Mesendoderm (in vitro differentiated cells): ENCODE results near the gene EDN3.
"Not testable (repeated sequence)": the region's sequence is repeated elsewhere in the genome, so short reads cannot be mapped to it uniquely, and the experiment has no call there.

Source experiments
- DNase-seq: peaks from one replicate; pipeline ENCODE4 v3.0.0; 2013
- H2AK5ac ChIP-seq: 2 replicates; pipeline ENCODE4 v1.6.1; 2013; ENCODE audit warnings: low read length, inconsistent platforms
- H2BK120ac ChIP-seq: 2 replicates; pipeline ENCODE4 v1.6.1; 2013; ENCODE audit warnings: low read depth, mild to moderate bottlenecking, low read length, moderate library complexity, mixed read lengths
- H2BK15ac ChIP-seq: replicated peaks from 2 replicates; pipeline ENCODE4 v1.6.1; 2013; ENCODE audit warnings: low read depth, mild to moderate bottlenecking, moderate library complexity
- H2BK5ac ChIP-seq: 2 replicates; pipeline ENCODE4 v1.6.1; 2013; ENCODE audit warnings: low read length, inconsistent platforms
- H3K18ac ChIP-seq: 2 replicates; pipeline ENCODE4 v1.6.1; 2013; ENCODE audit warnings: mild to moderate bottlenecking, low read length, mixed read lengths
- H3K23ac ChIP-seq: one replicate; pipeline ENCODE4 v1.6.1; 2013; ENCODE audit warnings: low read length
- H3K27ac ChIP-seq: 2 replicates; pipeline ENCODE4 v1.5.1; 2013; ENCODE audit warnings: low read depth, mild to moderate bottlenecking, inconsistent platforms, low read length, moderate library complexity
- H3K27me3 ChIP-seq: 2 replicates; pipeline ENCODE4 v1.6.1; 2013; ENCODE audit warnings: low read length, control low read depth, mild to moderate bottlenecking, inconsistent platforms; ENCODE audit not compliant: insufficient read depth, poor library complexity
- H3K36me3 ChIP-seq: 2 replicates; pipeline ENCODE4 v1.6.1; 2013; ENCODE audit warnings: low read length, inconsistent platforms; ENCODE audit not compliant: control insufficient read depth, insufficient read depth
- H3K4ac ChIP-seq: one replicate; pipeline ENCODE4 v1.6.1; 2013; ENCODE audit warnings: low read depth, mild to moderate bottlenecking, low read length, moderate library complexity
- H3K4me1 ChIP-seq: 2 replicates; pipeline ENCODE4 v1.6.1; 2013; ENCODE audit warnings: low read depth, low read length, inconsistent platforms; ENCODE audit not compliant: control insufficient read depth
- H3K4me2 ChIP-seq: 2 replicates; pipeline ENCODE4 v1.6.1; 2013; ENCODE audit warnings: low read length
- H3K4me3 ChIP-seq: 2 replicates; pipeline ENCODE4 v1.5.1; 2013; ENCODE audit warnings: mild to moderate bottlenecking, low read length
- H3K56ac ChIP-seq: one replicate; pipeline ENCODE4 v1.6.1; 2013; ENCODE audit warnings: low read length
- H3K79me1 ChIP-seq: 2 replicates; pipeline ENCODE4 v1.6.1; 2013; ENCODE audit warnings: low read length, inconsistent platforms
- H3K79me2 ChIP-seq: 2 replicates; pipeline ENCODE4 v1.6.1; 2013; ENCODE audit warnings: mild to moderate bottlenecking, low read length; ENCODE audit not compliant: control insufficient read depth, insufficient read depth
- H3K9ac ChIP-seq: 2 replicates; pipeline ENCODE4 v1.6.1; 2013; ENCODE audit warnings: low read length, inconsistent platforms
- H4K5ac ChIP-seq: one replicate; pipeline ENCODE4 v1.6.1; 2013; ENCODE audit warnings: low read length
- H4K8ac ChIP-seq: one replicate; pipeline ENCODE4 v1.6.1; 2013; ENCODE audit warnings: low read depth, mild to moderate bottlenecking, control low read depth, low read length, moderate library complexity
- WGBS: extraction: QIAGEN DNeasy Blood & Tissue Kit; methylation state at CpG from one replicate; pipeline ENCODE4 v1.1.7; 2013; ENCODE audit warnings: low lambda C conversion rate, missing lambda C conversion rate; ENCODE audit not compliant: insufficient coverage; ENCODE audit errors: extremely low coverage; 5-methylcytosine and 5-hydroxymethylcytosine counted together

EDN3 gene

DNA sequence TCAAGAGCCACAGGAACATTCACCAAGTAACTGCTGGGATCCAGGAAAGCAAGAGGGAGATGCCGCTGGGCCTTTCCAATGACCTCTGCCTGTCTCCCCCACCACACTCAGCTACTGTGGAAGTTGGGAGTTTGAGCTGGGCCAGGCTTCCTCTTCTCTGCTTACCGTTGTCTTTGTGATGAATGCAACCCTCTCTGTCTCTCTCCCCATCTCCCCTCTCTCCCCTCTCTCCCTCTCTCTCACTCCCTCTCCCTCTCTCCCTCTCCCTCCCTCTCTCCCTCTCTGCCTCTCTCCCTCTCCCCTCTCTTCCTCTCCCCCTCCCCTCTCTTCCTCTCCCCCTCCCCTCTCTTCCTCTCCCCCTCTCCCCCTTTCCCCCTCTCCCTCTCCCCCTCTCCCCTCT, 54.8 kb downstream of the EDN3 start:
- no peak overlapping the region for H3K9ac ChIP-seq
- no peak overlapping the region for H3K18ac ChIP-seq
- H2AK5ac ChIP-seq = no peak overlapping the region
- no peaks in the 10 kb centered on the region for H3K79me1 ChIP-seq
- no peak overlapping the region for H2BK15ac ChIP-seq
- H3K4me2 ChIP-seq = no peak overlapping the region
- no peak overlapping the region for H3K27ac ChIP-seq
- H3K79me2 ChIP-seq = no peaks in the 10 kb centered on the region
- H3K4me1 ChIP-seq = no peaks in the 10 kb centered on the region
- H3K56ac ChIP-seq = no peak overlapping the region
- H4K8ac ChIP-seq = no peak overlapping the region
- H2BK120ac ChIP-seq = no peak overlapping the region
- no peak for DNase-seq
- WGBS = no CpG with 5 or more reads among the region's 2 CpGs
- no peak overlapping the region for H4K5ac ChIP-seq
- H3K4ac ChIP-seq = no peak overlapping the region
- no peak overlapping the region for H3K4me3 ChIP-seq
- no peak overlapping the region for H3K23ac ChIP-seq
- H3K27me3 ChIP-seq = no peaks in the 10 kb centered on the region
- H2BK5ac ChIP-seq = no peak overlapping the region
- H3K36me3 ChIP-seq = no peaks in the 10 kb centered on the region

DNA sequence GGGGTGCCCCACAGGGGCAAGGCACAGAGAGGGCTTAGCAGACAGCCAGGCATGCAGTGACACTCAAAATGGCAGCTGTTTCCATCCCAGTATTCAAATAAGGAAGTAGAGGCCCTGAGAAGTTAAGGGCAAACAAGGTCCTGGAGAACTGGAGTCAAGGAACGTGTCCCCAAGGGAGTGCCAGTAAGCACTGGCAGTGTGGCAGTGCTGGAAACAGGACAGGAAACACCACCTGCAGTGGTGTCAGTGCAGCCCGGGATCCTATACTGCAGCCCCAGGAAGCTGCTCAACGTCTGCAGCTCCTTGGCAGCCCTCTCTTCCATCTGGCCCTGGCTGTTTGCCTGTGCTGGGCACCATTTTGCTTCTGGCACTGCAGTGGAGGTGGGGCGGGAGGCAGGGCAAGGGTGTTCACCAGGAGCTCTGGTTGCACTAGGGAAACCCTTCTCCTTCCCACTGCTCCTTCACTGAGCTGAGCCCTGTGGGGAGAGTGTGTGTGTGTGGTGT, 56.3 kb downstream of the EDN3 start:
- Histone ChIP-seq H2BK120ac (no peak overlapping the region), H3K18ac (no peak overlapping the region), H3K56ac (no peak overlapping the region), H2BK5ac (no peak overlapping the region), H3K79me1 (no peaks in the 10 kb centered on the region), H3K9ac (no peak overlapping the region), H4K5ac (no peak overlapping the region), H2BK15ac (no peak overlapping the region), H4K8ac (no peak overlapping the region), H2AK5ac (no peak overlapping the region), H3K23ac (no peak overlapping the region), H3K4me3 (no peak overlapping the region), H3K36me3 (no peaks in the 10 kb centered on the region), H3K4me1 (no peaks in the 10 kb centered on the region), H3K27me3 (no peaks in the 10 kb centered on the region), H3K79me2 (no peaks in the 10 kb centered on the region), H3K4me2 (no peak overlapping the region), H3K4ac (no peak overlapping the region), H3K27ac (no peak overlapping the region)
- no CpG with 5 or more reads among the region's 4 CpGs for WGBS
- DNase-seq = no peak

DNA sequence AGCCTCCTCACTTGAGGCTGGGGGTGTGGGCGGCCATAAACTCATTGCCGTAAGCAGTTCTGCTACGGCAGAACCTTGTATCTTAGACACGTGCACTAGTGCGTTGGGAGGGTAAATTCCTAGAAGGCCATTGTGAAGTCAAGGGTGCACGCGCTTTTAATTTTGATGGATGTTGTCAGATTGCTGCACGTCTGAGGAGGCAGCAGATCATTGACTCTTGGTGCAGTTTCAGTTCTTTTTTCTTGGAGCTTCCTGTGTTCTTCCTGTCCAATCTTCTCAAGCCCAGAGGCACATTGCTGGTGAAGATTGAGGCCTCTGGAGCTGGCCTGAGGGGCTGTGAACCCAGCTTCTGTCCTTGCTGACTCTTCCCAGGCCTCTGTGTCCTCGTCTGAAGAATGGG, 58.4 kb downstream of the EDN3 start:
- not testable (repeated sequence) for H4K8ac ChIP-seq, H3K27me3 ChIP-seq, H4K5ac ChIP-seq, H3K4ac ChIP-seq, H3K18ac ChIP-seq, H2AK5ac ChIP-seq, H3K36me3 ChIP-seq, H3K4me2 ChIP-seq, H3K56ac ChIP-seq, DNase-seq, H2BK15ac ChIP-seq, H3K79me2 ChIP-seq, H3K23ac ChIP-seq, H3K79me1 ChIP-seq, H2BK5ac ChIP-seq, H3K4me1 ChIP-seq, H3K27ac ChIP-seq, H3K9ac ChIP-seq, H3K4me3 ChIP-seq, H2BK120ac ChIP-seq
- WGBS = no CpG with 5 or more reads among the region's 9 CpGs

DNA sequence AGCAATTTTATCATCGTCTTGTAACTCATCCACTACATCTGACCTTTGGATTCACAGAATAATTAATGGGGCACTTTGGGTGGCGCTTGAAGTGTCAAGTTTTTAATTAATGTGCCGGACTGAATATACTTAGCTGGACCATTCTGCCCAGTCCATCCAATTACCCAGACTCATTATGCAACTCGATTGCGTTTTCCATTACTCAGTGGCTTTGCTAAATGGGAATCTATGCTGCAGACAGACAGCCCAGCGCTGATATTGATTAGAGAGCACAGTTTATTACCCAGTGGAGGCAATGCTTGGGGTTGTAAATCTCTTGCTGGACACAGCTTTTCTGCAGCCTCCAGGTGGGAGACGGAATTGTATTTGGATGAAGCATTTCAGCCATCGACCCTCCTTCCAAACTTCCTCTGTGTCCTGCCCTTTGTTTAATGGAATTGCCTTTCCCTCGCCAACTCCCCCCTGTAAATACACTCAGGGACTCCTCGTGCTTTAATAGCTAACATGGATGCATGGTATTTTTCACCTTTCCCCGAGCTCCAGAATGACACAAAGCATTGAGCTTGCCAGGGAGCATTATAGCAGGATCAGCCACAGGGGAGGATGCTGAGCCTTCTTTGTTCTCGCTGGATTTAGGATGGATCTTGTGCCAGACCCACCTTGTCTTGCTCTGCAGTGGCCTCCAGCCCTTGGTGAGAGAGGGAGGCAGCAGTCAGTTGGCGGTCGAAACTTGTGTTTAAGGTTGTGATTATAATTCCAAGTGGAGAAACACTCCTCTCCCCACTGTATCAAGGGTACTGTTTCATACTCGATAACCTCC, 59.7 kb downstream of the EDN3 start:
- Histone ChIP-seq H3K4me3 (no peak overlapping the region), H2BK5ac (no peak overlapping the region), H2BK120ac (no peak overlapping the region), H4K5ac (no peak overlapping the region), H3K9ac (no peak overlapping the region), H3K23ac (no peak overlapping the region), H3K4me2 (no peak overlapping the region), H3K36me3 (no peaks in the 10 kb centered on the region), H3K79me1 (no peaks in the 10 kb centered on the region), H2BK15ac (no peak overlapping the region), H3K27ac (no peak overlapping the region), H3K18ac (no peak overlapping the region), H2AK5ac (no peak overlapping the region), H3K79me2 (no peaks in the 10 kb centered on the region), H3K27me3 (no peaks in the 10 kb centered on the region), H4K8ac (no peak overlapping the region), H3K56ac (no peak overlapping the region), H3K4ac (no peak overlapping the region), H3K4me1 (no peaks in the 10 kb centered on the region)
- whole genome bisulfite sequencing = no CpG with 5 or more reads among the region's 15 CpGs
- no peak for DNase-seq

DNA sequence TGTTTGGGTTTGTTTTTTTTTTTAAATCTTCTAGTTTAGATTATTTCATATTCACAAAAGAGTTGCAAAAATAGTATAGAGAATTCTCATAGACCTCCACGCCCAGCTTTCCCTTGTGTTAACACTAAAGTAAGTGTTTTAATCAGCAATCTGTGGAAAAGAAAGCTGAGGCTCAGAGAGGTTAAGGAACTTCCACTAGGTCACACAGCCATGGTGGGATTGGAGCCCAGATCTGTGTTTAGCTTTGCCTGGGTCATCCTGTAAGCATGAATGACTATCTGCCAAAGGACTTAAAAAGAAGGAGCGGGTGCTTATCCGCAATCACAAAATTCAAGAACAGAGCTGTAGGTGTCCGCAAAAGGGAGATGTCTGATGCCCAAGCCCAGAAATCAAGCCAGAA, 60.5 kb downstream of the EDN3 start:
- no peak overlapping the region for H4K5ac ChIP-seq
- no peak overlapping the region for H2BK120ac ChIP-seq
- no peak overlapping the region for H3K4ac ChIP-seq
- no peak overlapping the region for H2BK5ac ChIP-seq
- no peaks in the 10 kb centered on the region for H3K36me3 ChIP-seq
- no peak overlapping the region for H3K56ac ChIP-seq
- no peaks in the 10 kb centered on the region for H3K79me1 ChIP-seq
- H3K4me1 ChIP-seq = no peaks in the 10 kb centered on the region
- H3K9ac ChIP-seq = no peak overlapping the region
- no peak overlapping the region for H3K4me2 ChIP-seq
- no peak overlapping the region for H3K23ac ChIP-seq
- no peak for DNase-seq
- no peak overlapping the region for H4K8ac ChIP-seq
- no CpG with 5 or more reads among the region's 4 CpGs for WGBS
- H2AK5ac ChIP-seq = no peak overlapping the region
- no peak overlapping the region for H3K18ac ChIP-seq
- H2BK15ac ChIP-seq = no peak overlapping the region
- H3K4me3 ChIP-seq = no peak overlapping the region
- no peaks in the 10 kb centered on the region for H3K27me3 ChIP-seq
- no peaks in the 10 kb centered on the region for H3K79me2 ChIP-seq
- H3K27ac ChIP-seq = no peak overlapping the region

DNA sequence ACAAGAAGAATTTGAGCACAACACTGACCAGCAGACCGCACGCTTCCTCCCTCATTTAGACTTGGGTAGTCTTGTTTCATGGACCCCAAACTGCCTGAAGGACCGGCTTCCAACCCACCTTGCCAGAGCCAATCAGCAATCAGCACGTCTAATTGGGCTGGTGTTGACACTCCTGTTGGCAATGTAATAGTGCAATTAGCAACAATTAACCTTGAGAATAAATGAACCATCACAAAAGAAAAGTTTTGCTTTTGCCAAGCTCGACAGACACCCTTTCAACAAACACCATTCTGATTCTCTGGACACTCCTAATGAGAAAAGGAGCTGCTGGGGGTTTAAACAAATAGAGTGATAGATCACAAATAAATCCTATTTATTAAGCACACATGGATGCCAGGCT, 61.0 kb downstream of the EDN3 start:
- Histone ChIP-seq H3K4me3 (no peak overlapping the region), H3K79me2 (no peaks in the 10 kb centered on the region), H3K79me1 (no peaks in the 10 kb centered on the region), H3K18ac (no peak overlapping the region), H4K8ac (no peak overlapping the region), H2AK5ac (no peak overlapping the region), H3K4me1 (no peaks in the 10 kb centered on the region), H3K36me3 (no peaks in the 10 kb centered on the region), H2BK15ac (no peak overlapping the region), H3K9ac (no peak overlapping the region), H3K56ac (no peak overlapping the region), H2BK120ac (no peak overlapping the region), H2BK5ac (no peak overlapping the region), H3K4me2 (no peak overlapping the region), H3K27ac (no peak overlapping the region), H3K23ac (no peak overlapping the region), H3K27me3 (no peaks in the 10 kb centered on the region), H4K5ac (no peak overlapping the region), H3K4ac (no peak overlapping the region)
- WGBS = no CpG with 5 or more reads among the region's 5 CpGs
- DNase-seq = no peak
